AG09309 (cell line): ENCODE results near the gene RBMX.

Source experiments
- DNase-seq: peaks from one replicate; pipeline ENCODE4 v3.0.0-alpha.2; 2010; ENCODE audit warnings: low read depth
- H3K4me3 ChIP-seq: 2 replicates; pipeline ENCODE4 v1.5.1; 2011; ENCODE audit warnings: mild to moderate bottlenecking, low read depth, low read length, moderate library complexity; ENCODE audit not compliant: control insufficient read depth
- TF ChIP-seq, protein P1 (sequence below): IDR thresholded peaks from 2 replicates; pipeline ENCODE4 v1.5.1; 2011; ENCODE audit warnings: mild to moderate bottlenecking, low read depth, low read length, inconsistent platforms; ENCODE audit not compliant: insufficient read depth, control insufficient read depth; ENCODE audit errors: missing control alignments

Gene RBMX

GRCh38 chrX:136856050-136856449 is 24.5 kb downstream of the RBMX start:
- H3K4me3 ChIP-seq: no peak overlapping the region
- DNase-seq: no peak
- TF ChIP-seq, protein P1, sequence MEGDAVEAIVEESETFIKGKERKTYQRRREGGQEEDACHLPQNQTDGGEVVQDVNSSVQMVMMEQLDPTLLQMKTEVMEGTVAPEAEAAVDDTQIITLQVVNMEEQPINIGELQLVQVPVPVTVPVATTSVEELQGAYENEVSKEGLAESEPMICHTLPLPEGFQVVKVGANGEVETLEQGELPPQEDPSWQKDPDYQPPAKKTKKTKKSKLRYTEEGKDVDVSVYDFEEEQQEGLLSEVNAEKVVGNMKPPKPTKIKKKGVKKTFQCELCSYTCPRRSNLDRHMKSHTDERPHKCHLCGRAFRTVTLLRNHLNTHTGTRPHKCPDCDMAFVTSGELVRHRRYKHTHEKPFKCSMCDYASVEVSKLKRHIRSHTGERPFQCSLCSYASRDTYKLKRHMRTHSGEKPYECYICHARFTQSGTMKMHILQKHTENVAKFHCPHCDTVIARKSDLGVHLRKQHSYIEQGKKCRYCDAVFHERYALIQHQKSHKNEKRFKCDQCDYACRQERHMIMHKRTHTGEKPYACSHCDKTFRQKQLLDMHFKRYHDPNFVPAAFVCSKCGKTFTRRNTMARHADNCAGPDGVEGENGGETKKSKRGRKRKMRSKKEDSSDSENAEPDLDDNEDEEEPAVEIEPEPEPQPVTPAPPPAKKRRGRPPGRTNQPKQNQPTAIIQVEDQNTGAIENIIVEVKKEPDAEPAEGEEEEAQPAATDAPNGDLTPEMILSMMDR: no peak

GRCh38 chrX:136851526-136851925 is 29.0 kb downstream of the RBMX start:
- DNase-seq: no peak
- no peak overlapping the region for H3K4me3 ChIP-seq
- TF ChIP-seq, protein P1: no peak

GRCh38 chrX:136850441-136851175 is 29.9 kb downstream of the RBMX start:
- TF ChIP-seq, protein P1: no peak
- no peak for DNase-seq
- H3K4me3 ChIP-seq: no peak overlapping the region

DNA sequence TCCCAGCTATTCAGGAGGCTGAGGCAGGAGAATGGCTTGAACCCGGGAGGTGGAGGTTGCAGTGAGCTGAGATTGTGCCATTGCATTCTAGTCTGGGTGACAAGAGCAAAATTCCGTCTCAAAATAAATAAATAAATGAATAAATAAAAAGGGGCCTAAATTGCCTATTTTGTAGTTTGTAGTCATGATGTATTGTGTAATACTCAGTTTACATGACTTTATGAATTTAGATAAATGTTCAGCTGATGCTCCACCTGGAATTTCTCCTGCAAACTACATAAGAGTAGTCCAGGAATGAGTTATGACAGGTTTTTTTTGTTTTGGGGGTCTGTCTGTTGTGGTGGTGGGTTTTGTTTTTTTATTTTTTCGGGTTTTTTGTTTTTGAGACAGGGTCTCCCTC is 31.1 kb downstream of the RBMX start:
- no peak overlapping the region for H3K4me3 ChIP-seq
- TF ChIP-seq, protein P1: no peak
- DNase-seq: no peak

GRCh38 chrX:136847874-136848273 is 32.7 kb downstream of the RBMX start:
- DNase-seq: peak; percentile 7
- H3K4me3 ChIP-seq: no peak overlapping the region
- TF ChIP-seq, protein P1: no peak

DNA sequence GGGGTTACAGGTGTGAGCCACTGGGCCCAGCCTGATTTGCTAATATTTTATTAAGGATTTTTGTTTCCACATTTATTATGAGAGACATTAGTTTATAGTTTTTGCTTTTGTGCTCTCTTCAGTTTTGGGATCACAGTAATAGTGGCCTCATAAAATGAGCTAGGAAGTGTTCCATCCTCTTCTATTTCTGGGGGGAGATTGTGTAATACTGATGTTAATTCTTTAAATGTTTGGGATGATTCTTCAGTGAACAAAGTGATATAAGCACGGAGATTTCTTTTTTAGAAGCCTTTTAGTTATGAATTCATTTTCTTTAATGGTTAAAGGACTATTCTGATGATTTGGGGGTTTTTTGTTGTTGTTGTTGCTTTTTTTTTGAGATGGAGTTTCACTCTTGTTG is 41.3 kb downstream of the RBMX start:
- TF ChIP-seq, protein P1: no peak
- H3K4me3 ChIP-seq: no peak overlapping the region
- no peak for DNase-seq
